Endometrial microvascular endothelial cells (primary cell): Measurements from ENCODE around the gene OLFM2. TPM values are rescaled to one million over a fixed set of nuclear protein-coding genes. Genes with fewer than 3 reads are reported as not detected.
"Not testable (repeated sequence)": the region's sequence is repeated elsewhere in the genome, so short reads cannot be mapped to it uniquely, and the experiment has no call there.

Experiments
- in situ Hi-C: cut with HindIII; loops from 2 replicates; pipeline ENCODE4 v1.10.0; 2017; ENCODE audit warnings: low sequenced_read_pairs, low pct_unique_long_range_greater_than_20kb; ENCODE audit errors: inconsistent ontology term
- total RNA-seq: library from RNA; depleted of rRNA; stranded (reverse); fragments of >200 nt; gene quantifications from one replicate; pipeline ENCODE4 v1.2.3, GENCODE V29; 2015; ENCODE audit errors: inconsistent ontology term

Gene OLFM2
- total RNA-seq, 1 donor from 2014 or later, result not detected

- in situ Hi-C loops, result not testable (repeated sequence)
These were observed 10.3 kb upstream of the OLFM2 start for GRCh38 chr19:9946528-9947125.

DNA sequence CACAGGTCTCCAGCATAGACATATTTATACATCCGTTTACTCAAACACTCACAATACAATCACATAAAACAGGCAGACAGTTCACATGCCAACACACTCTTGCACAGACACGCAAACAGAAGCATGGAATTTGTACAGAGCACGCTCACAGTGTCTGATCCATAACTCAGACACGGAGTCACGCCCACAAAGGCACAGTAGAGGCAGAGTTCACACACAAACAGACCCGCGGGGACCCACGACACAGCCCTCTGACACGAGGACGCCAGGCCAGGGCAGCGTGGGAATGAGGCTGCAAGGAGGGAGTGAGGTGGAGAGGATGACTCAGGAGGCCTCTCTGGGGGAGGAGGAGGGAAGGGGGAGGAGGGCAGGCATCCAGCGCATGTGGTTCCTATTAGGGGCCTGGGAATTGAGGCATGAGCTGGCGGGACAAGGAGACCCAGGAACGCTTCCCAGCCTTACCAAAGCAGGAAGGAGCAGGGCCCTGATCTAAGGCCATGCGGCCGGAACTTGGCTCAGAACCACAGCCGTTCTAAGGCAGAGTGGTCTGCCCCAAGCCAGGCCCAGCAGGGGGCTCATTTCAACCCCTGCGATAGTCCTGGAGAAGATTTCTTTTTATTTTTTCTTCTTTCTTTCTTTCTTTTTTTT is 9.1 kb upstream of the OLFM2 start:
- in situ Hi-C loops, result no loop called here

DNA sequence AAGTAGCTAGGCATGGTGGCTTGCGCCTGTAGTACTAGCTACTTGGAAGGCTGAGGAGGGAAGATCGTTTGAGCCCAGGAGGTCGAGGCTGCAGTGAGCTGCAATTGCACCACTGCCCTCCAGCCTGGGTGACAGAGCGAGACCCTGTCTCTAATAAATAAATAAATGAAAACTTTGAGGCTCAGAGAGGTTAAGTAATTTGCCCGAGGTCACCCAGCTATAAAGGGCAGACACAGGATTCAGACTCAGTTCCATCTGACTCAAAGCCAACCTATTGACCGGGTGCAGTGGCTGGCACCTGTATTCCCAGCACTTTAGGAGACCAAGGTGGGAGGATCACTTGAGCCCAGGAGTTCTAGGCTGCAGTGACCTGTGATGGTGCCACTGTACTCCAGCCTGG is 7.4 kb upstream of the OLFM2 start:
- in situ Hi-C loops, result no loop called here

- in situ Hi-C loops, result no loop called here
These were observed 5.4 kb upstream of the OLFM2 start for GRCh38 chr19:9941671-9942070.

DNA sequence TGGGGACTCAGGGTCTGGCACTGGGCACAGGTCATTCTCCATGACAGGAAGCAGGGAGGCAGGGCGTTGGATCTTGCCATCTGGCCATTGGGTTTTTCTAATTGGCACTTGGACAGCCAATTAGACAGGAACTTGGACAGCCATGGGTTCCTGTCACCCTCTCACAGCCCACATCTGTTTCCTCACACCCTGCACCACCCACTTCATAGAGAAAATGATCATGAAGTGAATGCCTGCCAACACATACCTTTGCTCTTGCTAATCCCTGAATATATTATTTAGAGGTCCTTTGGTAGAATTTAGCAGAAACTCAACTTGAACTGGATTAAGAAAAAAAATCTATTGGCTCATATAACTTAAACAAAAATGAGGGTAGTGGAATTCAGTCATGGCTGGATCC is 4.9 kb upstream of the OLFM2 start:
- in situ Hi-C loops, result no loop called here

GRCh38 chr19:9940778-9941177 is 4.5 kb upstream of the OLFM2 start:
- in situ Hi-C loops, result no loop called here

DNA sequence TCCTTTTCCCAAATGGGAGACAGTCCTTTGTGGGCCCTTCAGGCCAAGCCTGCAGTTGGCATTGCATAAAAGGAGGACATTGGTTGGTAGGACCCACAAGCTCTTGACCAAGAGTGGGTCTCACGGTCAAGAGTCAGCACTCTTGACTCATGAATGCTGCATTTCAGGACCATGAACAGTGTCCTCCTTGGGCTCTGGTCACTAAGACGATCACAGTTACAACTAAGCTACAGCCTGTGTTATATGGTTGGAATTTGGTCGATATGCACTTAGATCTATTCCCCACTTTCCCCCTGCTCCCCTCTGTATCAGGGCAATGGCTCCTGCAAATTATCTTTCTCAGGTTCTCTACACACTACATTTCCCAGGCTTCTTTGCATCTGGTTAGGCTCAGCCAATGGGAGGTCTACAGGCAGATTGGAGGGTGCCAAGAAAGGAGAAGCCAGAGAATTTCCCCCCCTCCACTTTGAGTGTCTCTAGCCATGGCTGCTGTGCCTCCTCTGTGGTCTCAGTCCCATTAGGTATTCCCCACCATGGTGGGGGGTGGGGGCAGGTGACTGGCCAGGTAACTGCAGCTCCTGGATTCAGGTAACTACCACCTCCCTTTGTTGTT is 3.1 kb upstream of the OLFM2 start:
- in situ Hi-C loops, result no loop called here

DNA sequence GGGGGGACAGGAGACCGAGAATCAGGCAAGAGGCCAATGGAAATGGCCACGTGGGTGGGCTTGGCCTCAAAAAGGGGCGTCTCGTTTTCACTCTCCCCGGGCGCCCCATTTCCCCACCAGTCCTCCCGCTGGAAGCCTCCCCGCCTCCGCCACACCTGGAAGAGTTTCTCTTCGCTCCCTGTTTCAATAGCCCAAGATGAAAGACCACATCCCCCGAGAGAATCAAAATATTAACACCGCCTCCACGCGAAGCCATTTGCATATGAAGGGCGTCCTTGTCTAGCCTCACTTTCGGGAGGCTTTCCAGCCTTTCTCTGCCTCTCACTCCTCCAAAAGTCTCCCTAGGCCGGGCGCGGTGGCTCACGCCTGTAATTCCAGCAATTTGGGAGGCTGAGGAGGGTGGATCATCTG is 691 bp upstream of the OLFM2 start:
- in situ Hi-C loops, result no loop called here

- in situ Hi-C loops, result no loop called here
These were observed 599 bp downstream of the OLFM2 start for GRCh38 chr19:9935506-9936325.

GRCh38 chr19:9934132-9934950 is 2.0 kb downstream of the OLFM2 start:
- in situ Hi-C loops, result no loop called here

DNA sequence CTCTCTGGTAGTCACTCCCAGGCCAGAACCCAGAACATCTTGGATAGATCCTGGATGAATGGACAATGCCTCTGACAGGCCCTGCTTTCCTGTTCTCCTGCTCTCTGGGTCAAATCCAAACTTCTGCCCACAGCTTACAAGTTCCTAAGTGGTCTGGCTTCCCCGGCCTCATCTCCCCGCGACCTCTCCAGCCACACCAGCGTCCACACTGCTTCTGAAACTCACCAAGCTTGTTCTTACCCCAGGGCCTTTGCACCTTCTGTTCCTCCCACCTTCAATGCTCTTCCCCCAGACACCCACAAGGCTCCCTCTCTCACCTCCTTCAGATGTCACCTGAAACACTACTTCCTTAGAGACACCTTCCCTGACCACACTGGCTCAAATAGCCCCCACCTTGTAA is 3.5 kb downstream of the OLFM2 start:
- in situ Hi-C loops, result no loop called here

DNA sequence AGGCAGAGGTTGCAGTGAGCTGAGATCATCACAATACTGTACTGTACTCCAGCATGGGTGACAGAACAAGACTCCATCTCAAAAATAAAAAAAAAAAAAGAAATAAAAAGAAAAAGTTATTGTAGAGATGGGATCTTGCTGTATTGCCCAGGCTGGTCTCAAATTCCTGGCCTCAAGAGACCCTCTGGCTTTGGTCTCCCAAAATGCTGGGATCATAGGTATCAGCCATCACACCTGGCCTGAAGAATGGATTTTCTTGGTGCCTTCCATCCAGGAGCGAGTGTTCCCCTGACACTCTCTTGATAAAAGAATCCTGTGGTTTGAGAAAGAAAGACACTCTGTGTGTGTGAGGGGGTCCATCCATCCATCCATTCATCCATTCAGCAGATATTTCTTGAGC is 4.7 kb downstream of the OLFM2 start:
- in situ Hi-C loops, result no loop called here

- in situ Hi-C loops, result no loop called here
These were observed 12.9 kb downstream of the OLFM2 start for GRCh38 chr19:9923440-9923839.

- in situ Hi-C loops, result not testable (repeated sequence)
These were observed 13.4 kb downstream of the OLFM2 start for GRCh38 chr19:9922782-9923379.

DNA sequence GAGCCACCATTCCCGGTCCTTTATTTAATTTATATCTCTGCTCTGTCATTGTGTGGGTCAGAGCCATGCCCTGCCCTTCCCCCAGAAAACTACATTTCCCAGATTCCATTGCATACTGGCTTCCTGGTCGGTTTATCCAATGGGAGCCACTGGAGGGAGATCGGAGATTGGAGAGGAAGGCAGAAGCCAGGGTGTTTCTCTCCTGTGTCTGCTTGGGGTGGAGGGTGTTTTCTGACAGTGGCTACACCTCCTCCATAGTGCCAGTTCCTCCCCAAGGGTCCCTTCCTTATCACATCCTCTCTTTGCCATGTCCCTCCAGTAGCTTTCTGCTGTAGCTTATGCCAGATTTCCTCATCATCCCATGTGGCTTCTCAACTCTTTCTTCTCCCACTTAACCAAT is 19.0 kb downstream of the OLFM2 start:
- in situ Hi-C loops, result no loop called here

- in situ Hi-C loops, result no loop called here
These were observed 19.6 kb downstream of the OLFM2 start for GRCh38 chr19:9916719-9917118.

DNA sequence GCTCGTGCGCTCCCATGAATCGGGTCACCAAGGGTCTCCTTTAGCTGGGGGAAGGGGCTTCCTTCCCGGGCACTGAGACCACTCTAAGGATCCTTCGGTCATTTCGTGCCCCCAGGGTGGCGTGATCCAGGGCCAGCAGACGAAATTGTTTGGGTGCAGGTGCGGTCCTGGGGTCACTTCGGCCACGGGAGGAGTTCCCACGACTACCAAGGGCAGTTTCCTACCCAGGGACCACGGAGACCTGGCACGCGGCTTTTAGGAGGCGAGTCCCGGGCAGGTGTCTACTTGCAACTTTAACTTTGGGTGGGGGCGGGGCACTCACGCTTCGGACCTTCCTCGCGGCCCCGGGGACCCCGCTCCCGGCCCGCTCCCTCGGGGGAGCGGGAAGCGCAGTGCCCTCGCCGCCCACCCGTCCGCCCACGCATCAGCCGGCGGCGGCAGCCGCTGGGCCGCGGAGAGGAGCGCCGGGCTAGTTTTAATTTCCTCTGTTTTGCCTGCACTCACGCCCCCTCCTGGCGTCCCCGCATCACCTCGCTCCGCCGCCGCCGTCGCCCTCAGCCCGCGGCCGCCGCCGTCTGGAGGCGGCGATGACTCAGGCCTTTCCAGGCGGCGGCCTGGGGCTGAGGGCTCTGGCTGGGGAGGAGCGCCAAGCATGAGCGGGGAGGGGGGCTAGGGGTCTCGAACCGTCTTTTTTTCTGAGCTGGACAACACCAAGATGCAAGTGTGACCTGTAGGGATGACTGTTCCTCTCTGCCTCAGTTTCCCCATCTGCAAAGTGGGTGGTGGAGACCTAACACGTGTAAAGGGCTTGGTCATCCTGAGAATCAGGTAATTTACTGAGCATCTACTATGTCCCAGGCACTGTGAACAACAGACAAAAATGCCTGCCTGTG is 21.8 kb downstream of the OLFM2 start:
- in situ Hi-C loops, result no loop called here

DNA sequence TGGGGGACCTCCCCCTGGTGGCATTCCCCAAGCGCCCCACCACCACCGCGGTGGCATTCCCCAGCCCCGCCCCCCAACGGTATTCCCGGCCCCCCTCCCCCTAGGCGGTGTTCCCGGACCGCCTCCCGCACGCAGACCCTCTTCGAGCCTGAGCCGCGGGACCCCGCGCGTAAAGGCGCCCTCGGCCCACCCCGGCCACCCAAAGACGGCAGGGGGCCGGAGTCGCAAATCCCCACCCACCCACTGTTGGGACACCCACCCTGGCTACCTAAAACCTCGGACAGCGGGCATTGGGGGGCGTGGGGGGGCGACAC is 22.4 kb downstream of the OLFM2 start:
- in situ Hi-C loops, result no loop called here
